CD8-positive, alpha-beta memory T cell (primary cell): ENCODE data around the gene RREB1. TPM values are rescaled to one million over a fixed set of nuclear protein-coding genes. Genes with fewer than 3 reads are reported as not detected.

Experiments used
- CTCF ChIA-PET: fragments of 350-600 bp; sonication (Branson Sonifier 250); formaldehyde crosslinking; loops from one replicate; lab custom pipeline; 2021; ENCODE audit warnings: antibody characterized with exemption; lab: Charles Lee
- POLR2A ChIA-PET: fragments of 350-600 bp; sonication (Branson Sonifier 250); formaldehyde crosslinking; loops from one replicate; lab custom pipeline; 2021; ENCODE audit warnings: antibody characterized with exemption; lab: Charles Lee
- DNase-seq, 5 donors: peaks; one replicate each; pipeline versions ENCODE4 v3.0.0 to v3.0.0-alpha.2; 2020 to 2022; ENCODE audit warnings: mixed read lengths in 1 of 5
- H3K27ac ChIP-seq: one replicate; pipeline ENCODE4 v1.7.0; 2013; ENCODE audit warnings: low read depth, mild to moderate bottlenecking, low read length, moderate library complexity
- H3K27me3 ChIP-seq: 2 replicates; pipeline ENCODE4 v1.7.0; 2013; ENCODE audit warnings: low read length, mild to moderate bottlenecking; ENCODE audit not compliant: insufficient read depth, poor library complexity, severe bottlenecking
- H3K36me3 ChIP-seq: 2 replicates; pipeline ENCODE4 v1.7.0; 2013; ENCODE audit warnings: mild to moderate bottlenecking, low read length, moderate library complexity; ENCODE audit not compliant: insufficient read depth
- H3K4me1 ChIP-seq: 2 replicates; pipeline ENCODE4 v1.7.0; 2013; ENCODE audit warnings: mild to moderate bottlenecking, low read length, moderate library complexity; ENCODE audit not compliant: insufficient read depth
- H3K4me3 ChIP-seq: 2 replicates; pipeline ENCODE4 v1.7.0; 2013; ENCODE audit warnings: mild to moderate bottlenecking, low read length
- H3K9me3 ChIP-seq: 2 replicates; pipeline ENCODE4 v1.7.0; 2013; ENCODE audit warnings: mild to moderate bottlenecking, low read length
- H3K27ac Mint-ChIP-seq, 8 donors: one replicate each; pipeline ENCODE4 v1.8.0; 2020 to 2021; ENCODE audit warnings: mixed read lengths in 8 of 8, mild to moderate bottlenecking in 6 of 8, inconsistent platforms in 3 of 8, moderate library complexity in 3 of 8
- H3K27me3 Mint-ChIP-seq, 2 donors: one replicate each; pipeline ENCODE4 v1.8.0; 2020 to 2021; ENCODE audit warnings: mixed read lengths in 2 of 2, mild to moderate bottlenecking in 1 of 2, moderate library complexity in 1 of 2
- H3K36me3 Mint-ChIP-seq, 3 donors: one replicate each; pipeline ENCODE4 v1.8.0; 2020 to 2021; ENCODE audit warnings: mixed read lengths in 3 of 3, inconsistent platforms in 1 of 3, mild to moderate bottlenecking in 1 of 3
- H3K4me1 Mint-ChIP-seq, 3 donors: one replicate each; pipeline ENCODE4 v1.8.0; 2020 to 2021; ENCODE audit warnings: mixed read lengths in 3 of 3, inconsistent platforms in 1 of 3, mild to moderate bottlenecking in 1 of 3
- H3K4me3 Mint-ChIP-seq, 7 donors: one replicate each; pipeline ENCODE4 v1.8.0; 2020 to 2021; ENCODE audit warnings: mixed read lengths in 7 of 7, mild to moderate bottlenecking in 6 of 7, moderate library complexity in 4 of 7, inconsistent platforms in 2 of 7
- H3K9me3 Mint-ChIP-seq, 5 donors: one replicate each; pipeline ENCODE4 v1.8.0; 2020 to 2022; ENCODE audit warnings: mixed read lengths in 5 of 5, mild to moderate bottlenecking in 3 of 5, moderate library complexity in 2 of 5, inconsistent platforms in 1 of 5
- polyA plus RNA-seq: library from polyadenylated mRNA; unstranded; fragments of 300-500 nt; fragmentation: Illumina TruSeq; gene quantifications from one replicate; pipeline ENCODE4 v1.2.3, GENCODE V29; 2021
- total RNA-seq, 2 experiments: library from RNA; stranded (reverse); gene quantifications; one replicate each; pipeline ENCODE4 v1.2.3, GENCODE V29; 2021

RREB1 gene
- total and polyA plus RNA-seq, 3 experiments from 2014 or later: 8.5 to 18.7 (median 17.7) TPM

GRCh38 chr6:7183707-7184106, 75.9 kb downstream of the RREB1 start:
- Mint-ChIP-seq H3K27ac (peak overlapping the region in 1 of 8 donors; percentile 50), H3K4me1 (peaks cover 0 to 4% (median 4%) of the 10 kb centered on the region in 3 donors), H3K36me3 (peaks cover 4 to 84% (median 21%) of the 10 kb centered on the region in 3 donors), H3K27me3 (no peaks in the 10 kb centered on the region), H3K9me3 (no peaks in the 10 kb centered on the region), H3K4me3 (no peak overlapping the region)
- Histone ChIP-seq H3K36me3 (peaks cover 40% of the 10 kb centered on the region), H3K4me3 (no peak overlapping the region), H3K27ac (no peak overlapping the region), H3K4me1 (no peaks in the 10 kb centered on the region), H3K27me3 (no peaks in the 10 kb centered on the region), H3K9me3 (no peaks in the 10 kb centered on the region)
- DNase-seq: no peak
- POLR2A ChIA-PET: no interaction called here
- CTCF ChIA-PET: interaction anchor here (0.6 kb wide), 1 partner anchor 13 kb away, joined by 3 read pairs; no protein-coding TSS in a partner anchor

GRCh38 chr6:7184502-7184901, 76.7 kb downstream of the RREB1 start:
- no peak overlapping the region for H3K4me3 Mint-ChIP-seq
- H3K4me1 Mint-ChIP-seq: peaks cover 0 to 4% (median 4%) of the 10 kb centered on the region in 3 donors
- H3K9me3 ChIP-seq: no peaks in the 10 kb centered on the region
- H3K27ac ChIP-seq: no peak overlapping the region
- H3K27me3 ChIP-seq: no peaks in the 10 kb centered on the region
- no peaks in the 10 kb centered on the region for H3K27me3 Mint-ChIP-seq
- ChIA-PET CTCF (no interaction called here), POLR2A (no interaction called here)
- peaks cover 45% of the 10 kb centered on the region for H3K36me3 ChIP-seq
- peak overlapping the region in 2 of 8 donors; percentile 45 to 71 for H3K27ac Mint-ChIP-seq
- no peak for DNase-seq
- no peaks in the 10 kb centered on the region for H3K4me1 ChIP-seq
- no peak overlapping the region for H3K4me3 ChIP-seq
- H3K36me3 Mint-ChIP-seq: peaks cover 7 to 86% (median 24%) of the 10 kb centered on the region in 3 donors
- no peaks in the 10 kb centered on the region for H3K9me3 Mint-ChIP-seq

DNA sequence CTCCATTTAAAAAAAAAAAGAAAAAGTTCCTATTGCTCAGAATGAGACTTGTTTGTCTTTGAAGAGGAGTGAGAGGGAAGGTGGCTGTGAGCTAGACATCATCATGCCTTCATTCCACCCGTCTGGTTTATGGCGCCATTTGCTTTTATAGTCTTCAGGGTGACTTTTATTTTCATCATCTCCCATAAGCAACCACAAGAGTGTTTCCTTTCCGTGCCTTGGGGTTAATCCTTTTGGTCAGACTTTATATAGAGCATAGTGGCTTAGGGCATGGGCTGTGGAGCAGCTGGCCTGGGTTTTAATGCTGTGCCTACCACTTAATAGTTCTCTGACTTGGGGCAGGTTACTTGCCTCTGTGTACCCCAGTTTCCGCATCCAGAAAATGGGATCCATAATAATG, 77.8 kb downstream of the RREB1 start:
- DNase-seq: no peak
- Mint-ChIP-seq H3K4me1 (peaks cover 0 to 4% (median 4%) of the 10 kb centered on the region in 3 donors), H3K27me3 (no peaks in the 10 kb centered on the region), H3K4me3 (peak overlapping the region in 1 of 7 donors; percentile 23), H3K36me3 (peaks cover 9 to 86% (median 25%) of the 10 kb centered on the region in 3 donors), H3K9me3 (no peaks in the 10 kb centered on the region), H3K27ac (peak overlapping the region in 1 of 8 donors; percentile 57)
- ChIA-PET POLR2A (no interaction called here), CTCF (no interaction called here)
- H3K36me3 ChIP-seq: peaks cover 39% of the 10 kb centered on the region
- H3K4me3 ChIP-seq: no peak overlapping the region
- no peaks in the 10 kb centered on the region for H3K4me1 ChIP-seq
- H3K27ac ChIP-seq: no peak overlapping the region
- no peaks in the 10 kb centered on the region for H3K27me3 ChIP-seq
- no peaks in the 10 kb centered on the region for H3K9me3 ChIP-seq

- Histone ChIP-seq H3K9me3 (no peaks in the 10 kb centered on the region), H3K27ac (no peak overlapping the region), H3K4me3 (no peak overlapping the region), H3K4me1 (no peaks in the 10 kb centered on the region), H3K36me3 (peaks cover 14% of the 10 kb centered on the region), H3K27me3 (no peaks in the 10 kb centered on the region)
- Mint-ChIP-seq H3K27ac (peak overlapping the region in 1 of 8 donors; percentile 21), H3K9me3 (no peaks in the 10 kb centered on the region), H3K4me3 (no peak overlapping the region), H3K4me1 (peaks cover 2 to 12% (median 6%) of the 10 kb centered on the region in 3 donors), H3K36me3 (peaks cover 18 to 83% (median 24%) of the 10 kb centered on the region in 3 donors), H3K27me3 (no peaks in the 10 kb centered on the region)
- DNase-seq: no peak
- POLR2A ChIA-PET: no interaction called here
- CTCF ChIA-PET: no interaction called here
Observed at GRCh38 chr6:7188492-7188891, 80.7 kb downstream of the RREB1 start.

DNA sequence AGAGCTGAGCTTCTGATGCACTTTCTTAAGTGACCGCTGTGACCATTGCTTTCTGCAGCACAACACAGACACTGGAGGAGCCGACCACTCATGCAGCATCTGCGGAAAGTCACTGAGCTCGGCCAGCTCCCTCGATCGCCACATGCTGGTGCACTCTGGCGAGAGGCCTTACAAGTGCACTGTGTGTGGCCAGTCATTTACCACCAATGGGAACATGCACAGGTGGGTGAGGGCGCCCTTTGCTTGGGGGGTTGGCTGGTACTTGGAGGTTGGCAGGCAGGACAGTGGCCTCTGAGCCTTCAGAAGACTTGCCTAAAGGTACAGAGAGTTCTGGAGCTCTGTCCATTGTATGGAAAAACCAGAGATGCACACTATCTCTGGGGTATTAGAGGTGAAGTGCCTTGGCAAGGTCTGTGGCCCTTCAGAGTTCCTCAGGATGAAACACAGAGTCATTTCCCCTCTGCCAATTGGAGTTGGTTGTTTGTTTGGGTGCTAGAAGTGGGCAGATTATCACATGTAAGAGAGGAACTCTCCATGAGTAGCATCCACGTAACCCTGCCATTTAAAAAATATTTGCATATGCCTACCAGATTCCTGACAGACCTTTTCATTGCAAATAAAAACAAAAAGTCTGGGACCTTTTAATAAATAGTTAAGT, 81.5 kb downstream of the RREB1 start:
- Histone ChIP-seq H3K36me3 (peaks cover 10% of the 10 kb centered on the region), H3K9me3 (no peaks in the 10 kb centered on the region), H3K27ac (no peak overlapping the region), H3K4me3 (no peak overlapping the region), H3K4me1 (no peaks in the 10 kb centered on the region), H3K27me3 (no peaks in the 10 kb centered on the region)
- Mint-ChIP-seq H3K4me3 (no peak overlapping the region), H3K9me3 (no peaks in the 10 kb centered on the region), H3K36me3 (peaks cover 18 to 85% (median 24%) of the 10 kb centered on the region in 3 donors), H3K27ac (peak overlapping the region in 3 of 8 donors; percentile 12 to 36 (median 23)), H3K27me3 (no peaks in the 10 kb centered on the region), H3K4me1 (peaks cover 4 to 12% (median 9%) of the 10 kb centered on the region in 3 donors)
- POLR2A ChIA-PET: no interaction called here
- DNase-seq: no peak
- CTCF ChIA-PET: no interaction called here

- POLR2A ChIA-PET: no interaction called here
Observed at GRCh38 chr6:7190791-7191190, 83.0 kb downstream of the RREB1 start.

GRCh38 chr6:7193122-7193521, 85.4 kb downstream of the RREB1 start:
- no peaks in the 10 kb centered on the region for H3K27me3 ChIP-seq
- DNase-seq: no peak
- Mint-ChIP-seq H3K4me3 (no peak overlapping the region), H3K27ac (no peak overlapping the region), H3K4me1 (peaks cover 22 to 38% (median 30%) of the 10 kb centered on the region in 3 donors), H3K27me3 (no peaks in the 10 kb centered on the region), H3K9me3 (peaks cover 0 to 1% (median 0%) of the 10 kb centered on the region in 5 donors), H3K36me3 (peaks cover 18 to 86% (median 21%) of the 10 kb centered on the region in 3 donors)
- no peaks in the 10 kb centered on the region for H3K9me3 ChIP-seq
- peaks cover 25% of the 10 kb centered on the region for H3K4me1 ChIP-seq
- ChIA-PET POLR2A (no interaction called here), CTCF (no interaction called here)
- H3K27ac ChIP-seq: no peak overlapping the region
- H3K4me3 ChIP-seq: no peak overlapping the region
- H3K36me3 ChIP-seq: peaks cover 6% of the 10 kb centered on the region

More at GRCh38 chr6:7190791-7191190, 83.0 kb downstream of the RREB1 start:
- Histone ChIP-seq H3K4me3 (no peak overlapping the region), H3K27ac (no peak overlapping the region), H3K27me3 (no peaks in the 10 kb centered on the region), H3K9me3 (no peaks in the 10 kb centered on the region), H3K4me1 (peaks cover 12% of the 10 kb centered on the region), H3K36me3 (peaks cover 10% of the 10 kb centered on the region)
- DNase-seq: no peak
- Mint-ChIP-seq H3K9me3 (peaks cover 0 to 1% (median 0%) of the 10 kb centered on the region in 5 donors), H3K36me3 (peaks cover 18 to 87% (median 21%) of the 10 kb centered on the region in 3 donors), H3K27ac (peak overlapping the region in 1 of 8 donors; percentile 8), H3K4me1 (peaks cover 15 to 25% (median 25%) of the 10 kb centered on the region in 3 donors), H3K4me3 (no peak overlapping the region), H3K27me3 (no peaks in the 10 kb centered on the region)
- CTCF ChIA-PET: no interaction called here

DNA sequence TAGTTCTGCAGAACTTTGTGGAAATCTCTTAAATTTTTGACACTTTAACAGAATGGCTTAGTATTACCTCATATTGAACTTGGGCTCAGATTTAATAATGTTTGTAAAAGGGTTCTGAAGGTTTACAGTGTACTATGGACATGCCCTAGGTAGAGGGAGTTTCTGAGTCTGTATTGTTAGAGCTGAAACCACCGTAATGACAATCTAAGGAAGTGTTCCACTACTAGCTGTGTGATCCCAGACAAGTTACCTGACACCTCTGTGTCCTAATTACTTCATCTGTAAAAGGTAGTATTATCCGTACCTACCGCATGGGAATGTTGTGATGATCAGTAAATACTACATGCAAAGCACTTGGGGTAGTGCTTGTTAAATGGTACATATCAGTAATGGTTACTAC, 86.9 kb downstream of the RREB1 start:
- H3K36me3 ChIP-seq: no peaks in the 10 kb centered on the region
- Mint-ChIP-seq H3K27me3 (no peaks in the 10 kb centered on the region), H3K4me1 (peaks cover 25 to 46% (median 30%) of the 10 kb centered on the region in 3 donors), H3K4me3 (no peak overlapping the region), H3K9me3 (peaks cover 0 to 1% (median 0%) of the 10 kb centered on the region in 5 donors), H3K36me3 (peaks cover 10 to 81% (median 17%) of the 10 kb centered on the region in 3 donors), H3K27ac (peak overlapping the region in 2 of 8 donors; percentile 22 to 68)
- H3K9me3 ChIP-seq: no peaks in the 10 kb centered on the region
- CTCF ChIA-PET: no interaction called here
- POLR2A ChIA-PET: no interaction called here
- H3K27me3 ChIP-seq: no peaks in the 10 kb centered on the region
- H3K4me3 ChIP-seq: no peak overlapping the region
- no peak for DNase-seq
- H3K27ac ChIP-seq: no peak overlapping the region
- H3K4me1 ChIP-seq: peaks cover 25% of the 10 kb centered on the region
